Breast epithelium (tissue), 4 donors: Measurements from ENCODE around the gene CD300E. TPM values are rescaled to one million over a fixed set of nuclear protein-coding genes. Genes with fewer than 3 reads are reported as not detected.

ENCODE experiments used
- DNase-seq, 2 donors: peaks; one replicate each; pipeline ENCODE4 v3.0.0-alpha.2; 2019; ENCODE audit warnings: low spot score in 2 of 2
- H3K27ac ChIP-seq, 2 donors: fragments of 200-600 bp; sonication (generic) in 1 of 2; one replicate each; pipeline ENCODE4 v1.5.1; 2016 to 2019; ENCODE audit warnings: mild to moderate bottlenecking in 1 of 2
- H3K27me3 ChIP-seq, 2 donors: fragments of 200-600 bp; sonication (generic) in 1 of 2; one replicate each; pipeline versions ENCODE4 v1.5.1 to v1.6.0; 2017 to 2019; ENCODE audit warnings: control low read depth in 1 of 2, mild to moderate bottlenecking in 1 of 2
- H3K36me3 ChIP-seq: fragments of 200-600 bp; one replicate; pipeline ENCODE4 v1.5.1; 2019
- H3K4me1 ChIP-seq, 2 donors: fragments of 200-600 bp; sonication (generic); one replicate each; pipeline ENCODE4 v1.5.1; 2016 to 2019; ENCODE audit warnings: control low read depth in 1 of 2
- H3K4me3 ChIP-seq, 3 donors: fragments of 200-600 bp; sonication (generic); 1 replicate in 2 of 3; 2 replicates in 1 of 3; pipeline ENCODE4 v1.5.1; 2016 to 2019; ENCODE audit warnings: mild to moderate bottlenecking in 3 of 3, moderate library complexity in 2 of 3
- H3K9me3 ChIP-seq, 2 donors: fragments of 200-600 bp; sonication (generic) in 1 of 2; one replicate each; pipeline ENCODE4 v1.5.1; 2016 to 2019; ENCODE audit warnings: control low read depth in 1 of 2
- CTCF ChIP-seq, 3 donors: fragments of 450-650 bp; IDR thresholded peaks; one replicate each; pipeline ENCODE4 v1.5.1; 2016 to 2017; ENCODE audit warnings: antibody characterized with exemption in 3 of 3, mild to moderate bottlenecking in 3 of 3, moderate library complexity in 3 of 3
- POLR2A ChIP-seq: fragments of 450-650 bp; IDR thresholded peaks from one replicate; pipeline ENCODE4 v1.6.1; 2016; ENCODE audit warnings: antibody characterized with exemption, mild to moderate bottlenecking, moderate library complexity
- POLR2AphosphoS5 ChIP-seq, 3 donors: sonication (generic); formaldehyde crosslinking; IDR thresholded peaks; one replicate each; pipeline ENCODE4 v1.6.1; 2017; ENCODE audit warnings: antibody characterized with exemption in 3 of 3
- intact Hi-C: fragments of 100-400 bp; cut with DNase I; formaldehyde crosslinking; loops from one replicate; pipeline ENCODE4 v1.15.1; 2023; ENCODE audit warnings: low total_unique reads
- total RNA-seq, 3 donors: library from RNA; depleted of rRNA; stranded (reverse); fragments of >200 nt; gene quantifications; one replicate each; pipeline ENCODE4 v1.1.0, GENCODE V29; 2016

CD300E gene
- total RNA-seq, 3 donors from 2014 or later = under 0.01 to 0.32 (median 0.29) TPM

- DNase-seq = no peak
- Histone ChIP-seq H3K27ac (no peak overlapping the region), H3K9me3 (no peaks in the 10 kb centered on the region), H3K4me3 (no peak overlapping the region), H3K36me3 (no peaks in the 10 kb centered on the region), H3K27me3 (peaks cover 0 to 37% of the 10 kb centered on the region in 2 donors), H3K4me1 (no peaks in the 10 kb centered on the region)
- TF ChIP-seq POLR2A (no peak), POLR2AphosphoS5 (IDR thresholded peaks at IDR 0.05) (no peak), CTCF (IDR thresholded peaks at IDR 0.05) (no peak)
- intact Hi-C loops = no loop called here
Observed at GRCh38 chr17:74646231-74646630, 22.7 kb upstream of the CD300E start.

- intact Hi-C loops = no loop called here
- no peak overlapping the region for H3K4me3 ChIP-seq
- no peaks in the 10 kb centered on the region for H3K4me1 ChIP-seq
- H3K9me3 ChIP-seq = no peaks in the 10 kb centered on the region
- TF ChIP-seq CTCF (IDR thresholded peaks at IDR 0.05) (no peak), POLR2AphosphoS5 (IDR thresholded peaks at IDR 0.05) (no peak), POLR2A (no peak)
- H3K27ac ChIP-seq = no peak overlapping the region
- peaks cover 0 to 25% of the 10 kb centered on the region in 2 donors for H3K27me3 ChIP-seq
- DNase-seq = no peak
- no peaks in the 10 kb centered on the region for H3K36me3 ChIP-seq
Observed at GRCh38 chr17:74645010-74645409, 21.5 kb upstream of the CD300E start.

- Histone ChIP-seq H3K36me3 (no peaks in the 10 kb centered on the region), H3K27ac (no peak overlapping the region), H3K4me1 (no peaks in the 10 kb centered on the region), H3K27me3 (peaks cover 0 to 19% of the 10 kb centered on the region in 2 donors), H3K9me3 (no peaks in the 10 kb centered on the region), H3K4me3 (no peak overlapping the region)
- no peak for TF ChIP-seq POLR2A
- TF ChIP-seq CTCF (IDR thresholded peaks at IDR 0.05) = no peak
- TF ChIP-seq POLR2AphosphoS5 (IDR thresholded peaks at IDR 0.05) = no peak
- intact Hi-C loops = no loop called here
- DNase-seq = no peak
Observed at GRCh38 chr17:74644419-74644818, 20.9 kb upstream of the CD300E start.

GRCh38 chr17:74643826-74644225, 20.3 kb upstream of the CD300E start:
- Histone ChIP-seq H3K4me1 (no peaks in the 10 kb centered on the region), H3K4me3 (no peak overlapping the region), H3K36me3 (no peaks in the 10 kb centered on the region), H3K27ac (no peak overlapping the region), H3K27me3 (peaks cover 0 to 13% of the 10 kb centered on the region in 2 donors), H3K9me3 (no peaks in the 10 kb centered on the region)
- no peak for DNase-seq
- TF ChIP-seq POLR2A = no peak
- TF ChIP-seq POLR2AphosphoS5 (IDR thresholded peaks at IDR 0.05) = no peak
- TF ChIP-seq CTCF (IDR thresholded peaks at IDR 0.05) = no peak
- intact Hi-C loops = no loop called here

GRCh38 chr17:74642995-74643394, 19.5 kb upstream of the CD300E start:
- TF ChIP-seq POLR2AphosphoS5 (IDR thresholded peaks at IDR 0.05) (no peak), CTCF (IDR thresholded peaks at IDR 0.05) (no peak), POLR2A (no peak)
- intact Hi-C loops = no loop called here
- Histone ChIP-seq H3K36me3 (no peaks in the 10 kb centered on the region), H3K4me3 (no peak overlapping the region), H3K27ac (no peak overlapping the region), H3K4me1 (no peaks in the 10 kb centered on the region), H3K27me3 (peaks cover 0 to 5% of the 10 kb centered on the region in 2 donors), H3K9me3 (no peaks in the 10 kb centered on the region)
- no peak for DNase-seq
